Measurements from ENCODE around the gene IGF2R. TPM values are rescaled to one million over a fixed set of nuclear protein-coding genes. Genes with fewer than 3 reads are reported as not detected.

The IGF2R gene
- total and polyA plus RNA-seq, 2 of the 13 experiments (the other 11 are each of a cell fraction or from before 2014, with no cell fraction given) = 38.3 to 70.0 TPM

DNA sequence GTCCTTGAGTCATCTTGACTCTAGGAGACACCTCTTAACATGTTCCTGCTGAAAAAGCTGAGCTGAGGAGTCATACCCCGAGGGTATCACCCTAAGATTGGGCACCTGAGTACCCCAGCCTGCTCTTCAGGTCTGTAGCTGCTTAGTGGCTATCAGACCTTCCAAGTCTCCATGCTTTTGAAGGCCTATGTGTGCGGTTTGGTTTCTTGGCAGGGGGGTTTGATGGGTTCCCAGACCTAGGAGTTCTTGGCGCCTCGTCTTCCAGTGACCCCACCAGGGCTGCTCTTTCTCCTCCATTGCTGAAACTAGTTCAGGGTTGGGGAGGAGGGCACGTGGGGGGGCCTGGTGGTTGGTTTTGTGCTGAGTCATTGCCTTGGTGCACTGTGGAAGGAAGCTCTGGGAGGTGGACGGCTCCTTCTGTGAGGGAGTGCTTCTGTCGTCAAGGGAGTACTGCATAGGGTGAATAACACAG lies 20.1 kb downstream of the IGF2R start:
- Histone ChIP-seq H3K4me1 (ENCODE audit: insufficient read depth, low read length) (peaks cover 59% of the 10 kb centered on the region), H3K9ac (ENCODE audit: insufficient read depth, low read depth, low read length) (no peak overlapping the region), H2AFZ (ENCODE audit: low read length) (no peak overlapping the region), H3K79me2 (ENCODE audit: insufficient read depth, low read length) (peaks cover 95% of the 10 kb centered on the region), H3K27me3 (ENCODE audit: control insufficient read depth in 1 of 2, insufficient read depth in 2 of 2, low read length in 2 of 2) (no peaks in the 10 kb centered on the region), H3K9me3 (ENCODE audit: low read length) (no peaks in the 10 kb centered on the region), H3K27ac (ENCODE audit: extremely low read length, insufficient read depth, low read length) (no peak overlapping the region), H4K20me1 (ENCODE audit: insufficient read depth, low read length) (peaks cover 28% of the 10 kb centered on the region), H3K36me3 (replicated peaks in 1 of 2; ENCODE audit: control insufficient read depth in 1 of 2, insufficient read depth in 2 of 2, low read length in 2 of 2) (peaks cover 0 to 15% of the 10 kb centered on the region in 2 experiments; a peak in 3 of 5 replicates), H3K4me3 (replicated peaks in 1 of 3; ENCODE audit: insufficient read depth in 1 of 3, low read depth in 2 of 3, low read length in 3 of 3) (no peak overlapping the region), H3K4me2 (ENCODE audit: low read depth, low read length) (no peak overlapping the region)
- ChIA-PET POLR2A (no interaction called here), CTCF (ENCODE audit: low intra/inter-chr PET ratio, low total read pairs) (no interaction called here)
- intact Hi-C loops (cut with micrococcal nuclease; ENCODE audit: unreplicated experiment) = no loop called here
- FAIRE-seq = no peak
- no peak for TF ChIP-seq SP5 (CRISPR knock-in tag; IDR thresholded peaks at IDR 0.05; ENCODE audit: borderline replicate concordance, low read depth)
- TF ChIP-seq SP140L (CRISPR knock-in tag; IDR thresholded peaks at IDR 0.05; ENCODE audit: borderline replicate concordance) = no peak
- peak; percentile 48 to 66; a peak in 2 of 4 replicates for TF ChIP-seq MAFK (conservative IDR thresholded peaks at IDR 0.05 in 1 of 2, IDR thresholded peaks at IDR 0.05 in 1 of 2; ENCODE audit: low read length in 2 of 2)
- TF ChIP-seq, protein P1, sequence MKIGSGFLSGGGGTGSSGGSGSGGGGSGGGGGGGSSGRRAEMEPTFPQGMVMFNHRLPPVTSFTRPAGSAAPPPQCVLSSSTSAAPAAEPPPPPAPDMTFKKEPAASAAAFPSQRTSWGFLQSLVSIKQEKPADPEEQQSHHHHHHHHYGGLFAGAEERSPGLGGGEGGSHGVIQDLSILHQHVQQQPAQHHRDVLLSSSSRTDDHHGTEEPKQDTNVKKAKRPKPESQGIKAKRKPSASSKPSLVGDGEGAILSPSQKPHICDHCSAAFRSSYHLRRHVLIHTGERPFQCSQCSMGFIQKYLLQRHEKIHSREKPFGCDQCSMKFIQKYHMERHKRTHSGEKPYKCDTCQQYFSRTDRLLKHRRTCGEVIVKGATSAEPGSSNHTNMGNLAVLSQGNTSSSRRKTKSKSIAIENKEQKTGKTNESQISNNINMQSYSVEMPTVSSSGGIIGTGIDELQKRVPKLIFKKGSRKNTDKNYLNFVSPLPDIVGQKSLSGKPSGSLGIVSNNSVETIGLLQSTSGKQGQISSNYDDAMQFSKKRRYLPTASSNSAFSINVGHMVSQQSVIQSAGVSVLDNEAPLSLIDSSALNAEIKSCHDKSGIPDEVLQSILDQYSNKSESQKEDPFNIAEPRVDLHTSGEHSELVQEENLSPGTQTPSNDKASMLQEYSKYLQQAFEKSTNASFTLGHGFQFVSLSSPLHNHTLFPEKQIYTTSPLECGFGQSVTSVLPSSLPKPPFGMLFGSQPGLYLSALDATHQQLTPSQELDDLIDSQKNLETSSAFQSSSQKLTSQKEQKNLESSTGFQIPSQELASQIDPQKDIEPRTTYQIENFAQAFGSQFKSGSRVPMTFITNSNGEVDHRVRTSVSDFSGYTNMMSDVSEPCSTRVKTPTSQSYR (CRISPR knock-in tag; IDR thresholded peaks at IDR 0.05; ENCODE audit: borderline replicate concordance) = no peak
- TF ChIP-seq NFE2L2 (IDR thresholded peaks at IDR 0.05; ENCODE audit: low read length) = peak; percentile 93
- TF ChIP-seq SP4 (CRISPR knock-in tag; IDR thresholded peaks at IDR 0.05) = 0 out of 2 replicates have a peak, but pooled peaks have one; percentile 17
- TF ChIP-seq, protein P2, sequence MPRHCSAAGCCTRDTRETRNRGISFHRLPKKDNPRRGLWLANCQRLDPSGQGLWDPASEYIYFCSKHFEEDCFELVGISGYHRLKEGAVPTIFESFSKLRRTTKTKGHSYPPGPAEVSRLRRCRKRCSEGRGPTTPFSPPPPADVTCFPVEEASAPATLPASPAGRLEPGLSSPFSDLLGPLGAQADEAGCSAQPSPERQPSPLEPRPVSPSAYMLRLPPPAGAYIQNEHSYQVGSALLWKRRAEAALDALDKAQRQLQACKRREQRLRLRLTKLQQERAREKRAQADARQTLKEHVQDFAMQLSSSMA (CRISPR knock-in tag; IDR thresholded peaks at IDR 0.05) = no peak
- TF ChIP-seq, protein P3, sequence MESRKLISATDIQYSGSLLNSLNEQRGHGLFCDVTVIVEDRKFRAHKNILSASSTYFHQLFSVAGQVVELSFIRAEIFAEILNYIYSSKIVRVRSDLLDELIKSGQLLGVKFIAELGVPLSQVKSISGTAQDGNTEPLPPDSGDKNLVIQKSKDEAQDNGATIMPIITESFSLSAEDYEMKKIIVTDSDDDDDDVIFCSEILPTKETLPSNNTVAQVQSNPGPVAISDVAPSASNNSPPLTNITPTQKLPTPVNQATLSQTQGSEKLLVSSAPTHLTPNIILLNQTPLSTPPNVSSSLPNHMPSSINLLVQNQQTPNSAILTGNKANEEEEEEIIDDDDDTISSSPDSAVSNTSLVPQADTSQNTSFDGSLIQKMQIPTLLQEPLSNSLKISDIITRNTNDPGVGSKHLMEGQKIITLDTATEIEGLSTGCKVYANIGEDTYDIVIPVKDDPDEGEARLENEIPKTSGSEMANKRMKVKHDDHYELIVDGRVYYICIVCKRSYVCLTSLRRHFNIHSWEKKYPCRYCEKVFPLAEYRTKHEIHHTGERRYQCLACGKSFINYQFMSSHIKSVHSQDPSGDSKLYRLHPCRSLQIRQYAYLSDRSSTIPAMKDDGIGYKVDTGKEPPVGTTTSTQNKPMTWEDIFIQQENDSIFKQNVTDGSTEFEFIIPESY (CRISPR knock-in tag; IDR thresholded peaks at IDR 0.05) = no peak
- 0 out of 2 replicates have a peak, but pooled peaks have one; percentile 26 for TF ChIP-seq FOSL2 (CRISPR knock-in tag; IDR thresholded peaks at IDR 0.05)
- no peak for TF ChIP-seq CBX5 (CRISPR knock-in tag; IDR thresholded peaks at IDR 0.05; ENCODE audit: borderline replicate concordance)
- peak; percentile 61; the same call in 1 of the 2 replicates for TF ChIP-seq MAFG (CRISPR knock-in tag; IDR thresholded peaks at IDR 0.05)
- TF ChIP-seq, protein P4, sequence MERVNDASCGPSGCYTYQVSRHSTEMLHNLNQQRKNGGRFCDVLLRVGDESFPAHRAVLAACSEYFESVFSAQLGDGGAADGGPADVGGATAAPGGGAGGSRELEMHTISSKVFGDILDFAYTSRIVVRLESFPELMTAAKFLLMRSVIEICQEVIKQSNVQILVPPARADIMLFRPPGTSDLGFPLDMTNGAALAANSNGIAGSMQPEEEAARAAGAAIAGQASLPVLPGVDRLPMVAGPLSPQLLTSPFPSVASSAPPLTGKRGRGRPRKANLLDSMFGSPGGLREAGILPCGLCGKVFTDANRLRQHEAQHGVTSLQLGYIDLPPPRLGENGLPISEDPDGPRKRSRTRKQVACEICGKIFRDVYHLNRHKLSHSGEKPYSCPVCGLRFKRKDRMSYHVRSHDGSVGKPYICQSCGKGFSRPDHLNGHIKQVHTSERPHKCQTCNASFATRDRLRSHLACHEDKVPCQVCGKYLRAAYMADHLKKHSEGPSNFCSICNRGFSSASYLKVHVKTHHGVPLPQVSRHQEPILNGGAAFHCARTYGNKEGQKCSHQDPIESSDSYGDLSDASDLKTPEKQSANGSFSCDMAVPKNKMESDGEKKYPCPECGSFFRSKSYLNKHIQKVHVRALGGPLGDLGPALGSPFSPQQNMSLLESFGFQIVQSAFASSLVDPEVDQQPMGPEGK (CRISPR knock-in tag; IDR thresholded peaks at IDR 0.05) = peak; percentile 44; the same call in 1 of the 2 replicates
- peak; percentile 12; the same call in 1 of the 2 replicates for TF ChIP-seq MAFF (IDR thresholded peaks at IDR 0.05; ENCODE audit: low read depth, low read length)
- peak; percentile 65; the same call in 1 of the 2 replicates for TF ChIP-seq NFE2 (CRISPR knock-in tag; IDR thresholded peaks at IDR 0.05)
- no TSS peak for BruUV-seq (replicated peaks)
- WGBS (ENCODE audit: low lambda C conversion rate) = 96% methylated on average over 7 of the region's 7 CpGs
- in situ Hi-C loops (cut with HindIII; ENCODE audit: extremely low pct_ligation_motif_present, low pct_unique_long_range_greater_than_20kb) = no loop called here
- DNase-seq (ENCODE audit: low spot score) = no peak
- peak; percentile 28; the same call in 1 of the 3 replicates for ATAC-seq

Data from HepG2 (cell line).